NCI-H446 (cell line): Measurements from ENCODE around the gene GZMM.

ENCODE experiments used
- DNase-seq, 2 experiments: peaks; one replicate each; lab custom pipeline; 2025; lab: John Stamatoyannopoulos, UW

GZMM gene

DNA sequence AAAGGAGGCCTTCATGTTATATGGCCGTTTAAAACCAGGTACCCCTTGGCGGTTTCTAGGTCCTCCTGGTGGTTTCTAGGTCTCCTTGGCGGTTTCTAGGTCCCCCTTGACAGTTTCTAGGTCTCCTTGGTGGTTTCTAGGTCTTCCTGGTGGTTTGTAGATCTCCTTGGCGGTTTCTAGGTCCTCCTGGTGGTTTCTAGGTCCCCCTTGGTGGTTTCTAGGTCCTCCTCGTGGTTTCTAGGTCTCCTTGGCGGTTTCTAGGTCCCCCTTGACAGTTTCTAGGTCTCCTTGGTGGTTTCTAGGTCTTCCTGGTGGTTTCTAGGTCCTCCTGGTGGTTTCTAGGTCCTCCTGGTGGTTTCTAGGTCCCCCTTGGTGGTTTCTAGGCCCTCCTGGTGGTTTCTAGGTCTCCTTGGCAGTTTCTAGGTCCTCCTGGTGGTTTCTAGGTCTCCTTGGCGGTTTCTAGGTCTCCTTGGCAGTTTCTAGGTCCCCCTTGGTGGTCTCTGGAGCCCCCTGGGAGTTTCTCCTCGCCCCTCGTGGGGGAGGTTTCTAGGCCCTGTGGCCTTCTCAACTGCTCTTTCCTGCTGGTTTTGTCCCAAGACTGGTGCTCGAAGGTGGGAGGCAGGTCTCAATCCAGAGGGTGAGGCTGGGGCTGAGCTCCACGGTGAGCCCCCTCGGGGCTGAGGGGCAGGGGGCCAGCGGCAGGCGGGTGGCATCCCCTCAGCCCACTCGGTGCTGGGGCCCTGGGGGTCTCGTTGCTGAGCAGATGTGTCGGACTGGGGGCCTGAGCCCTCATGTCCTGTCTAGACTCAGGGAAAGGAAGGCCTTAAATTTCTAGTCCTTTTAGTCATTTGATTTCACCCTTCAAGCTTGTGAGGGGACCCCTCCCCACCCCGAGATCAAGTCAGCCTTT, 53.8 kb downstream of the GZMM start:
- DNase-seq: no peak
